ENCODE results near the gene MRPS18A.
"Not testable (repeated sequence)": the region's sequence is repeated elsewhere in the genome, so short reads cannot be mapped to it uniquely, and the experiment has no call there.

The MRPS18A gene

GRCh38 chr6:43645613-43645964, 42.0 kb downstream of the MRPS18A start:
- Histone ChIP-seq H3K4me3 (ENCODE audit: low read depth, low read length) (peak overlapping the region; percentile 67), H3K9ac (ENCODE audit: low read depth, low read length) (no peak overlapping the region), H3K27ac (ENCODE audit: low read depth, low read length) (no peak overlapping the region)

GRCh38 chr6:43644940-43645612, 42.5 kb downstream of the MRPS18A start, which contains the start of gene RSPH9:
TSS of gene RSPH9 (plus strand) at chr6:43645036. CDS start at chr6:43645099, 63 bp downstream.
- peak within 1 kb of the TSS; percentile 77 for H3K4me3 ChIP-seq (ENCODE audit: low read depth, low read length)

More at GRCh38 chr6:43645613-43645964, 42.0 kb downstream of the MRPS18A start:
- Histone ChIP-seq H3K27me3 (ENCODE audit: control insufficient read depth, insufficient read depth, low read length) (no peaks in the 10 kb centered on the region), H3K9me3 (ENCODE audit: control insufficient read depth, insufficient read depth, low read length) (no peaks in the 10 kb centered on the region), H3K4me1 (ENCODE audit: control insufficient read depth, insufficient read depth, low read length) (peaks cover 4% of the 10 kb centered on the region; the same call in 1 of the 2 replicates), H3K36me3 (ENCODE audit: control insufficient read depth, insufficient read depth, low read length) (peaks cover 17% of the 10 kb centered on the region)

GRCh38 chr6:43639984-43640800, 47.4 kb downstream of the MRPS18A start:
- H3K27me3 ChIP-seq (ENCODE audit: control insufficient read depth, insufficient read depth, low read length): no peaks in the 10 kb centered on the region
- no peak overlapping the region for H3K4me3 ChIP-seq (ENCODE audit: low read depth, low read length)
- H3K9ac ChIP-seq (ENCODE audit: low read depth, low read length): no peak overlapping the region
- peaks cover 42% of the 10 kb centered on the region for H3K36me3 ChIP-seq (ENCODE audit: control insufficient read depth, insufficient read depth, low read length)
- H3K9me3 ChIP-seq (ENCODE audit: control insufficient read depth, insufficient read depth, low read length): no peaks in the 10 kb centered on the region
- peaks cover 4% of the 10 kb centered on the region; the same call in 1 of the 2 replicates for H3K4me1 ChIP-seq (ENCODE audit: control insufficient read depth, insufficient read depth, low read length)
- H3K27ac ChIP-seq (ENCODE audit: low read depth, low read length): peak overlapping the region; percentile 61

More at GRCh38 chr6:43644940-43645612, 42.5 kb downstream of the MRPS18A start, which contains the start of gene RSPH9:
- Histone ChIP-seq H3K36me3 (ENCODE audit: control insufficient read depth, insufficient read depth, low read length) (peaks cover 22% of the 10 kb centered on the region), H3K4me1 (ENCODE audit: control insufficient read depth, insufficient read depth, low read length) (peaks cover 4% of the 10 kb centered on the region; the same call in 1 of the 2 replicates), H3K9me3 (ENCODE audit: control insufficient read depth, insufficient read depth, low read length) (no peaks in the 10 kb centered on the region), H3K27ac (ENCODE audit: low read depth, low read length) (peak within 1 kb of the TSS; percentile 67), H3K27me3 (ENCODE audit: control insufficient read depth, insufficient read depth, low read length) (no peaks in the 10 kb centered on the region), H3K9ac (ENCODE audit: low read depth, low read length) (peak within 1 kb of the TSS; percentile 27; the same call in 1 of the 2 replicates)

GRCh38 chr6:43636308-43636659, 51.3 kb downstream of the MRPS18A start:
- no peaks in the 10 kb centered on the region for H3K27me3 ChIP-seq (ENCODE audit: control insufficient read depth, insufficient read depth, low read length)
- peak overlapping the region; percentile 89 for H3K9ac ChIP-seq (ENCODE audit: low read depth, low read length)
- H3K4me1 ChIP-seq (ENCODE audit: control insufficient read depth, insufficient read depth, low read length): no peaks in the 10 kb centered on the region
- H3K9me3 ChIP-seq (ENCODE audit: control insufficient read depth, insufficient read depth, low read length): no peaks in the 10 kb centered on the region
- peak overlapping the region; percentile 96 for H3K4me3 ChIP-seq (ENCODE audit: low read depth, low read length)
- peaks cover 32% of the 10 kb centered on the region for H3K36me3 ChIP-seq (ENCODE audit: control insufficient read depth, insufficient read depth, low read length)
- H3K27ac ChIP-seq (ENCODE audit: low read depth, low read length): no peak overlapping the region

- Histone ChIP-seq H3K36me3 (ENCODE audit: control insufficient read depth, insufficient read depth, low read length) (peaks cover 26% of the 10 kb centered on the region), H3K27ac (ENCODE audit: low read depth, low read length) (peak within 1 kb of the TSS; percentile 43), H3K4me3 (ENCODE audit: low read depth, low read length) (peak within 1 kb of the TSS; percentile 96), H3K27me3 (ENCODE audit: control insufficient read depth, insufficient read depth, low read length) (no peaks in the 10 kb centered on the region), H3K4me1 (ENCODE audit: control insufficient read depth, insufficient read depth, low read length) (no peaks in the 10 kb centered on the region), H3K9me3 (ENCODE audit: control insufficient read depth, insufficient read depth, low read length) (no peaks in the 10 kb centered on the region), H3K9ac (ENCODE audit: low read depth, low read length) (peak within 1 kb of the TSS; percentile 89)
Measured at GRCh38 chr6:43635387-43636307, 51.9 kb downstream of the MRPS18A start, which contains the start of gene MAD2L1BP. TSS of gene MAD2L1BP (plus strand) at chr6:43635840. CDS start at chr6:43635876, 36 bp downstream.

GRCh38 chr6:43634702-43635303, 52.8 kb downstream of the MRPS18A start:
- Histone ChIP-seq H3K27ac (ENCODE audit: low read depth, low read length) (no peak overlapping the region), H3K9ac (ENCODE audit: low read depth, low read length) (no peak overlapping the region), H3K36me3 (ENCODE audit: control insufficient read depth, insufficient read depth, low read length) (peaks cover 18% of the 10 kb centered on the region), H3K27me3 (ENCODE audit: control insufficient read depth, insufficient read depth, low read length) (no peaks in the 10 kb centered on the region), H3K4me3 (ENCODE audit: low read depth, low read length) (no peak overlapping the region; the same call in 1 of the 2 replicates), H3K4me1 (ENCODE audit: control insufficient read depth, insufficient read depth, low read length) (peaks cover 4% of the 10 kb centered on the region), H3K9me3 (ENCODE audit: control insufficient read depth, insufficient read depth, low read length) (no peaks in the 10 kb centered on the region)

GRCh38 chr6:43633002-43633401, 54.6 kb downstream of the MRPS18A start:
- not testable (repeated sequence) for H3K27ac ChIP-seq (ENCODE audit: low read depth, low read length); H3K4me1 ChIP-seq (ENCODE audit: control insufficient read depth, insufficient read depth, low read length); H3K36me3 ChIP-seq (ENCODE audit: control insufficient read depth, insufficient read depth, low read length); H3K9me3 ChIP-seq (ENCODE audit: control insufficient read depth, insufficient read depth, low read length); H3K27me3 ChIP-seq (ENCODE audit: control insufficient read depth, insufficient read depth, low read length); H3K4me3 ChIP-seq (ENCODE audit: low read depth, low read length); H3K9ac ChIP-seq (ENCODE audit: low read depth, low read length)

- Histone ChIP-seq H3K4me1 (ENCODE audit: control insufficient read depth, insufficient read depth, low read length) (peaks cover 4% of the 10 kb centered on the region), H3K4me3 (ENCODE audit: low read depth, low read length) (no peak overlapping the region), H3K9me3 (ENCODE audit: control insufficient read depth, insufficient read depth, low read length) (no peaks in the 10 kb centered on the region), H3K27ac (ENCODE audit: low read depth, low read length) (peak overlapping the region; percentile 20), H3K9ac (ENCODE audit: low read depth, low read length) (no peak overlapping the region), H3K36me3 (ENCODE audit: control insufficient read depth, insufficient read depth, low read length) (peaks cover 16% of the 10 kb centered on the region), H3K27me3 (ENCODE audit: control insufficient read depth, insufficient read depth, low read length) (no peaks in the 10 kb centered on the region)
Measured at GRCh38 chr6:43630980-43631619, 56.5 kb downstream of the MRPS18A start.

GRCh38 chr6:43629505-43630300, 57.9 kb downstream of the MRPS18A start:
- Histone ChIP-seq H3K36me3 (ENCODE audit: control insufficient read depth, insufficient read depth, low read length) (peaks cover 30% of the 10 kb centered on the region), H3K27ac (ENCODE audit: low read depth, low read length) (peak overlapping the region; percentile 98), H3K4me1 (ENCODE audit: control insufficient read depth, insufficient read depth, low read length) (peaks cover 4% of the 10 kb centered on the region)

More at GRCh38 chr6:43629505-43630300, 57.9 kb downstream of the MRPS18A start:
- H3K9ac ChIP-seq (ENCODE audit: low read depth, low read length): peak overlapping the region; percentile 93
- no peaks in the 10 kb centered on the region for H3K9me3 ChIP-seq (ENCODE audit: control insufficient read depth, insufficient read depth, low read length)
- H3K27me3 ChIP-seq (ENCODE audit: control insufficient read depth, insufficient read depth, low read length): no peaks in the 10 kb centered on the region
- H3K4me3 ChIP-seq (ENCODE audit: low read depth, low read length): peak overlapping the region; percentile 79

Data from HUES48 (cell line).